CD14-positive monocyte (primary cell): ENCODE results near the gene STPG2. TPM values are rescaled to one million over a fixed set of nuclear protein-coding genes. Genes with fewer than 3 reads are reported as not detected.

Source experiments
- DNase-seq, 3 donors: peaks; one replicate each; pipeline ENCODE4 v3.0.0-alpha.2; 2011 to 2022
- H2AFZ ChIP-seq: 2 replicates; pipeline ENCODE4 v1.6.0; 2012; ENCODE audit warnings: mild to moderate bottlenecking, low read depth, low read length, inconsistent platforms; ENCODE audit not compliant: insufficient read depth, poor library complexity, severe bottlenecking
- H3K27ac ChIP-seq, 2 donors: 1 replicate in 1 of 2; 2 replicates in 1 of 2; pipeline ENCODE4 v1.5.1; 2012 to 2013; ENCODE audit warnings: low read length in 2 of 2, control low read depth in 1 of 2, inconsistent platforms in 1 of 2, low read depth in 1 of 2, mild to moderate bottlenecking in 1 of 2
- H3K27me3 ChIP-seq, 2 donors: one replicate each; pipeline versions ENCODE4 v1.6.0 to v1.6.1; 2011 to 2013; ENCODE audit warnings: low read length in 2 of 2; ENCODE audit not compliant: control insufficient read depth in 2 of 2, insufficient read depth in 2 of 2
- H3K36me3 ChIP-seq, 2 donors: replicated peaks in 1 of 2; 1 replicate in 1 of 2; 2 replicates in 1 of 2; pipeline versions ENCODE4 v1.5.1 to v1.6.1; 2012 to 2013; ENCODE audit warnings: low read length in 2 of 2, control low read depth in 1 of 2, inconsistent platforms in 1 of 2, mild to moderate bottlenecking in 1 of 2; ENCODE audit not compliant: insufficient read depth in 2 of 2, control insufficient read depth in 1 of 2
- H3K4me1 ChIP-seq, 2 donors: 1 replicate in 1 of 2; 2 replicates in 1 of 2; pipeline versions ENCODE4 v1.5.1 to v1.6.1; 2012 to 2013; ENCODE audit warnings: low read length in 2 of 2, control low read depth in 1 of 2, inconsistent platforms in 1 of 2, mild to moderate bottlenecking in 1 of 2, moderate library complexity in 1 of 2; ENCODE audit not compliant: insufficient read depth in 2 of 2, control insufficient read depth in 1 of 2
- H3K4me2 ChIP-seq: replicated peaks from 2 replicates; pipeline ENCODE3; 2012; ENCODE audit warnings: low read length, moderate library complexity, mild to moderate bottlenecking; ENCODE audit not compliant: poor library complexity, severe bottlenecking; ENCODE audit errors: extremely low read depth
- H3K4me3 ChIP-seq, 3 experiments: fragments of 200-600 bp in 1 of 3; sonication (generic) in 1 of 3; replicated peaks in 1 of 3; 1 replicate in 2 of 3; 2 replicates in 1 of 3; pipeline ENCODE4 v1.5.1; 2011 to 2013; ENCODE audit warnings: low read length in 3 of 3, mild to moderate bottlenecking in 3 of 3, control low read depth in 2 of 3, low read depth in 2 of 3, inconsistent platforms in 1 of 3, moderate library complexity in 1 of 3
- H3K79me2 ChIP-seq: 2 replicates; pipeline ENCODE4 v1.6.0; 2012; ENCODE audit warnings: mild to moderate bottlenecking, control low read depth, inconsistent platforms, low read length, moderate library complexity; ENCODE audit not compliant: insufficient read depth
- H3K9ac ChIP-seq: 2 replicates; pipeline ENCODE4 v1.6.0; 2017; ENCODE audit warnings: low read length, mild to moderate bottlenecking; ENCODE audit not compliant: insufficient read depth, poor library complexity, severe bottlenecking
- H3K9me3 ChIP-seq, 2 donors: replicated peaks in 1 of 2; 1 replicate in 1 of 2; 2 replicates in 1 of 2; pipeline versions ENCODE4 v1.5.1 to v1.6.1; 2012 to 2013; ENCODE audit warnings: low read length in 2 of 2, control low read depth in 1 of 2; ENCODE audit not compliant: control insufficient read depth in 1 of 2, insufficient read depth in 1 of 2
- H4K20me1 ChIP-seq: 2 replicates; pipeline ENCODE4 v1.6.0; 2012; ENCODE audit warnings: mild to moderate bottlenecking, low read length, control low read depth, moderate library complexity; ENCODE audit not compliant: insufficient read depth
- H3K27ac Mint-ChIP-seq, 7 donors: one replicate each; pipeline ENCODE4 v1.8.0; 2020; ENCODE audit warnings: mild to moderate bottlenecking in 7 of 7, mixed read lengths in 7 of 7, moderate library complexity in 6 of 7, inconsistent platforms in 2 of 7
- H3K27me3 Mint-ChIP-seq, 3 donors: one replicate each; pipeline ENCODE4 v1.8.0; 2021 to 2022; ENCODE audit warnings: low read depth in 3 of 3, mild to moderate bottlenecking in 3 of 3, mixed read lengths in 3 of 3, moderate library complexity in 3 of 3, inconsistent platforms in 1 of 3
- H3K36me3 Mint-ChIP-seq, 2 donors: one replicate each; pipeline ENCODE4 v1.8.0; 2020; ENCODE audit warnings: mixed read lengths in 2 of 2, inconsistent platforms in 1 of 2, mild to moderate bottlenecking in 1 of 2
- H3K4me1 Mint-ChIP-seq: one replicate; pipeline ENCODE4 v1.8.0; 2020; ENCODE audit warnings: mild to moderate bottlenecking, mixed read lengths
- H3K4me3 Mint-ChIP-seq, 2 donors: one replicate each; pipeline ENCODE4 v1.8.0; 2020; ENCODE audit warnings: mild to moderate bottlenecking in 2 of 2, mixed read lengths in 2 of 2, moderate library complexity in 1 of 2
- H3K9me3 Mint-ChIP-seq, 7 donors: one replicate each; pipeline ENCODE4 v1.8.0; 2020 to 2022; ENCODE audit warnings: mixed read lengths in 7 of 7, mild to moderate bottlenecking in 6 of 7, moderate library complexity in 6 of 7, inconsistent platforms in 2 of 7
- CTCF ChIP-seq: fragments of 200-600 bp; IDR thresholded peaks from one replicate; pipeline ENCODE4 v1.8.0; 2022; ENCODE audit warnings: antibody characterized with exemption, mild to moderate bottlenecking
- WGBS: methylation state at CpG from one replicate; pipeline ENCODE4 v1.1.5; 2013; ENCODE audit warnings: missing lambda C conversion rate; ENCODE audit not compliant: insufficient coverage; 5-methylcytosine and 5-hydroxymethylcytosine counted together
- intact Hi-C, 2 donors: fragments of 100-400 bp; cut with micrococcal nuclease; formaldehyde crosslinking; loops; one replicate each; pipeline versions ENCODE4 v1.15.0 to v1.15.1; 2023
- polyA plus RNA-seq, 3 donors: library from polyadenylated mRNA; depleted of rRNA in 1 of 3; unstranded in 2 of 3; stranded (reverse) in 1 of 3; fragments of 300-500 nt in 2 of 3; fragments of >200 nt in 1 of 3; fragmentation: Illumina TruSeq in 2 of 3; gene quantifications; 1 replicate in 2 of 3; 2 replicates in 1 of 3; pipeline ENCODE4 v1.2.3, GENCODE V29; 2012 to 2021

Gene STPG2
- polyA plus RNA-seq, 3 donors = 0.04 TPM; not detected in 2

GRCh38 chr4:98162696-98163095 is 19.4 kb upstream of the STPG2 start:
- intact Hi-C loops = no loop called here
- no peaks in the 10 kb centered on the region for H4K20me1 ChIP-seq
- peaks cover 0 to 11% (median 6%) of the 10 kb centered on the region in 7 donors for H3K9me3 Mint-ChIP-seq
- no peak overlapping the region for H3K4me2 ChIP-seq
- H3K36me3 Mint-ChIP-seq = no peaks in the 10 kb centered on the region
- H3K4me1 Mint-ChIP-seq = no peaks in the 10 kb centered on the region
- peaks cover 0 to 4% of the 10 kb centered on the region in 2 donors for H3K9me3 ChIP-seq
- H3K4me3 Mint-ChIP-seq = no peak overlapping the region
- H3K36me3 ChIP-seq = no peaks in the 10 kb centered on the region
- WGBS = no CpG with 5 or more reads among the region's 3 CpGs
- H3K27me3 ChIP-seq = no peaks in the 10 kb centered on the region
- no peak overlapping the region for H3K9ac ChIP-seq
- H3K4me1 ChIP-seq = no peaks in the 10 kb centered on the region
- DNase-seq = no peak
- H3K27ac ChIP-seq = no peak overlapping the region
- no peak overlapping the region for H3K4me3 ChIP-seq
- no peak for TF ChIP-seq CTCF
- H3K79me2 ChIP-seq = no peaks in the 10 kb centered on the region
- H3K27me3 Mint-ChIP-seq = peaks cover 0 to 2% (median 1%) of the 10 kb centered on the region in 3 donors
- no peak overlapping the region for H3K27ac Mint-ChIP-seq
- H2AFZ ChIP-seq = no peak overlapping the region

- Mint-ChIP-seq H3K4me1 (peaks cover 9% of the 10 kb centered on the region), H3K4me3 (no peak overlapping the region), H3K36me3 (no peaks in the 10 kb centered on the region), H3K27ac (no peak overlapping the region), H3K9me3 (no peaks in the 10 kb centered on the region), H3K27me3 (peaks cover 0 to 8% (median 3%) of the 10 kb centered on the region in 3 donors)
- H2AFZ ChIP-seq = peak overlapping the region; percentile 19
- no CpG with 5 or more reads among the region's 4 CpGs for WGBS
- H3K27me3 ChIP-seq = peaks cover 0 to 2% of the 10 kb centered on the region in 2 donors
- no peaks in the 10 kb centered on the region for H3K36me3 ChIP-seq
- H3K79me2 ChIP-seq = no peaks in the 10 kb centered on the region
- H3K4me3 ChIP-seq = no peak overlapping the region
- no peaks in the 10 kb centered on the region for H3K9me3 ChIP-seq
- H3K27ac ChIP-seq = no peak overlapping the region
- H3K4me2 ChIP-seq = peak overlapping the region; percentile 17
- no peak overlapping the region for H3K9ac ChIP-seq
- H3K4me1 ChIP-seq = peaks cover 0 to 3% of the 10 kb centered on the region in 2 donors
- DNase-seq = peak in 1 of 3 donors; percentile 11
- intact Hi-C loops = no loop called here
- no peaks in the 10 kb centered on the region for H4K20me1 ChIP-seq
- TF ChIP-seq CTCF = no peak
Measured at GRCh38 chr4:98151145-98151924, 8.1 kb upstream of the STPG2 start.
